Measurements from ENCODE around the gene MFSD1.

DNA sequence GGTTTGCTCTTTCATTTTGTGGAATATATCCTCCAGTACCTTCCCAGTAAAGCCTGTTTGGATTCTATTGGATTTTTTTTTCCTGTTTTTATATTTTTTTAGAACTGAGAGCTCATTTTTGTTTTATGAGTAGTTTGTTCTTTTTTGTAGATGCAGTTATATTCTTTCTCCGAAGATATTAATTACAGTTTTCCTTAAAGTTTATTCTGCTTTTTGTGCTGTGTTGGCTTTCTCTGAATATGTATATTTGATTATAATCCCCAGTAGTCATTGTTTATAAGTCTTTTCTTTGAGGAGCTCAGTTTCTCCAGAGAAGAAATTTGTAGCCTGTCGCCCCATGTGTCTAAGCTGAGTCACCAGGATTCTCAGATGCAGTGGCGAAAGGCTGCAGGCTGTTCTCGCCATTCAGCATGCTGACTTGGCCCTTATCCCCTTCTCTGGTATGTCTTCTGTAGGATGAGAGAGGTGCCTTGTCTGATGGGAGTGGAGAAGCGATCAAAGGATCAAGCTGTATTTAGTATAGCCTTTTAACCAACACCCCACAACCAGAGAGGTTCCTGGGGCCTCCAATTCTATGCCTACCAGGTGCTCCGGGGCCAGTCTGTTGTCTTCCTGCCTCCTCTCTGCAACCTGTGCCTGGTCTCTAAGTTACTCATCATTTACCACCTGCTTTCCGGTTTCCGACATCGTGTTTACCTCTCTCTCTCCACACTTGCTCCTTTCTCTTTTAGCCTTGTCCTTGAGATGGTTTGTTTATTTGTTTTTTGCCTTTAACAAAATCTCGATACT is 31.7 kb upstream of the MFSD1 start:
- TF ChIP-seq, protein P1, sequence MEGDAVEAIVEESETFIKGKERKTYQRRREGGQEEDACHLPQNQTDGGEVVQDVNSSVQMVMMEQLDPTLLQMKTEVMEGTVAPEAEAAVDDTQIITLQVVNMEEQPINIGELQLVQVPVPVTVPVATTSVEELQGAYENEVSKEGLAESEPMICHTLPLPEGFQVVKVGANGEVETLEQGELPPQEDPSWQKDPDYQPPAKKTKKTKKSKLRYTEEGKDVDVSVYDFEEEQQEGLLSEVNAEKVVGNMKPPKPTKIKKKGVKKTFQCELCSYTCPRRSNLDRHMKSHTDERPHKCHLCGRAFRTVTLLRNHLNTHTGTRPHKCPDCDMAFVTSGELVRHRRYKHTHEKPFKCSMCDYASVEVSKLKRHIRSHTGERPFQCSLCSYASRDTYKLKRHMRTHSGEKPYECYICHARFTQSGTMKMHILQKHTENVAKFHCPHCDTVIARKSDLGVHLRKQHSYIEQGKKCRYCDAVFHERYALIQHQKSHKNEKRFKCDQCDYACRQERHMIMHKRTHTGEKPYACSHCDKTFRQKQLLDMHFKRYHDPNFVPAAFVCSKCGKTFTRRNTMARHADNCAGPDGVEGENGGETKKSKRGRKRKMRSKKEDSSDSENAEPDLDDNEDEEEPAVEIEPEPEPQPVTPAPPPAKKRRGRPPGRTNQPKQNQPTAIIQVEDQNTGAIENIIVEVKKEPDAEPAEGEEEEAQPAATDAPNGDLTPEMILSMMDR (IDR thresholded peaks at IDR 0.05) = no peak
- TF ChIP-seq RFX5 (IDR thresholded peaks at IDR 0.05; ENCODE audit: low read length) = no peak
- TF ChIP-seq, protein P2, sequence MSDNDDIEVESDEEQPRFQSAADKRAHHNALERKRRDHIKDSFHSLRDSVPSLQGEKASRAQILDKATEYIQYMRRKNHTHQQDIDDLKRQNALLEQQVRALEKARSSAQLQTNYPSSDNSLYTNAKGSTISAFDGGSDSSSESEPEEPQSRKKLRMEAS (IDR thresholded peaks at IDR 0.05; ENCODE audit: low read depth) = no peak
- TF ChIP-seq POLR2AphosphoS5 (IDR thresholded peaks at IDR 0.05; ENCODE audit: low read depth, low read length) = no peak
- no peak for TF ChIP-seq NRF1 (IDR thresholded peaks at IDR 0.05; ENCODE audit: low read depth, low read length)
- TF ChIP-seq SIN3A (IDR thresholded peaks at IDR 0.05; ENCODE audit: borderline replicate concordance, low read depth, low read length) = no peak
- no peak for TF ChIP-seq RAD21 (IDR thresholded peaks at IDR 0.05; ENCODE audit: low read length)
- no peak for TF ChIP-seq EP300 (IDR thresholded peaks at IDR 0.05; ENCODE audit: borderline replicate concordance in 1 of 2, low read depth in 1 of 2, low read length in 1 of 2)
- 0 out of 2 replicates have a peak, but pooled peaks have one; percentile 26 for TF ChIP-seq RXRA (IDR thresholded peaks at IDR 0.05; ENCODE audit: borderline replicate concordance, low read depth)
- no peak for TF ChIP-seq RCOR1 (IDR thresholded peaks at IDR 0.05; ENCODE audit: low read length)
- TF ChIP-seq JUND (IDR thresholded peaks at IDR 0.05) = peak; percentile 42; the same call in 1 of the 2 replicates

All from SK-N-SH (cell line).